ENCODE measurements around the gene PMFBP1.

DNA sequence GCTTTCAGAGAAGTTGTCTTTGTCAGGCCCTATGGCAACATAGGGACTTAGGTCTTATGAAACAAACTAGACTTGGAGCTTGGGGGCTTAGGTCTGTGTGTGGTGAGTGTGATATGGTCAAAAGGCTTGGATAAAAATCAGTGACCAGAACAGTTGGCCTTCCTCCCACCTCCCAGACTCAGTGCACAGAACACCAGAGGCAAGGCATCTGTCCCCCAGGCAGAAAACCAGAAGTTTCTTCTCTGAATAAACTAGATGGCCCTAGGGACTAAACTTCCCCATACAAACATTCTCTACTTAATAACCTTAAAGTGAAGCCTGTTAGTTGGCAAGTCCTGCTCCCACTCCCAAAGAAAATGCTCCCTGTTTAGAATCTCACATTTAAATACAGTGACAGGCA lies 39.2 kb upstream of the PMFBP1 start:
- TF ChIP-seq GATA2 (IDR thresholded peaks at IDR 0.05; ENCODE audit: low read depth, low read length) (0 out of 2 replicates have a peak, but pooled peaks have one; percentile 13), GATA3 (IDR thresholded peaks at IDR 0.05; ENCODE audit: low read depth, low read length) (peak; percentile 33; the same call in 1 of the 2 replicates)
